ENCODE data around the gene GYPE.
"Not testable (repeated sequence)": the region's sequence is repeated elsewhere in the genome, so short reads cannot be mapped to it uniquely, and the experiment has no call there.

The GYPE gene

GRCh38 chr4:143905440-143905839, at the start of gene GYPE:
GYPE (minus strand) TSS chr4:143905559; CDS start chr4:143905507, 52 bp downstream.
- not testable (repeated sequence) for DNase-seq

- not testable (repeated sequence) for DNase-seq
These were observed 46.2 kb upstream of the GYPE start for GRCh38 chr4:143951458-143951972.

- not testable (repeated sequence) for DNase-seq
These were observed 45.6 kb upstream of the GYPE start for GRCh38 chr4:143950967-143951366.

- not testable (repeated sequence) for DNase-seq
These were observed 44.8 kb upstream of the GYPE start for GRCh38 chr4:143950185-143950584.

- DNase-seq: not testable (repeated sequence)
These were observed 42.1 kb upstream of the GYPE start for GRCh38 chr4:143947493-143947892.

- DNase-seq: not testable (repeated sequence)
These were observed 35.3 kb upstream of the GYPE start for GRCh38 chr4:143940708-143941107.

- no peak for DNase-seq
These were observed 34.2 kb upstream of the GYPE start for GRCh38 chr4:143939528-143939927.

- DNase-seq: not testable (repeated sequence)
These were observed 33.5 kb upstream of the GYPE start for GRCh38 chr4:143938890-143939289.

GRCh38 chr4:143921181-143921580, 15.8 kb upstream of the GYPE start:
- DNase-seq: no peak

GRCh38 chr4:143916485-143916884, 11.1 kb upstream of the GYPE start:
- DNase-seq: not testable (repeated sequence)

GRCh38 chr4:143912478-143912877, 7.1 kb upstream of the GYPE start:
- not testable (repeated sequence) for DNase-seq

GRCh38 chr4:143911528-143912417, 6.4 kb upstream of the GYPE start:
- DNase-seq: not testable (repeated sequence)

- not testable (repeated sequence) for DNase-seq
These were observed 5.5 kb upstream of the GYPE start for GRCh38 chr4:143910906-143911305.

GRCh38 chr4:143907811-143908210, 2.5 kb upstream of the GYPE start:
- DNase-seq: not testable (repeated sequence)

GRCh38 chr4:143904431-143904830, 928 bp downstream of the GYPE start:
- DNase-seq: not testable (repeated sequence)

GRCh38 chr4:143890323-143890722, 15.0 kb downstream of the GYPE start:
- not testable (repeated sequence) for DNase-seq

GRCh38 chr4:143888189-143888588, 17.2 kb downstream of the GYPE start:
- DNase-seq: not testable (repeated sequence)

- DNase-seq: not testable (repeated sequence)
These were observed 20.4 kb downstream of the GYPE start for GRCh38 chr4:143884965-143885364.

- DNase-seq: no peak
These were observed 21.8 kb downstream of the GYPE start for GRCh38 chr4:143883529-143883928.

- DNase-seq: no peak
These were observed 22.5 kb downstream of the GYPE start for GRCh38 chr4:143882892-143883291.

GRCh38 chr4:143879561-143879960, 25.8 kb downstream of the GYPE start:
- DNase-seq: not testable (repeated sequence)

GRCh38 chr4:143875357-143875756, 30.0 kb downstream of the GYPE start:
- not testable (repeated sequence) for DNase-seq

GRCh38 chr4:143870523-143871268, 34.7 kb downstream of the GYPE start:
- not testable (repeated sequence) for DNase-seq
